T-helper 1 cell treated with Interleukin-12 subunit alpha and Interleukin-12 subunit beta and Interleukin-4 antibody, amounts not matched to agents 30 μg/mL and 1 μg/mL, for 36 hours (primary cell): ENCODE measurements around the gene FHL2.

ENCODE experiments used
- H3K27ac Mint-ChIP-seq: one replicate; pipeline ENCODE4 v1.8.0; 2021; ENCODE audit warnings: mild to moderate bottlenecking, mixed read lengths
- H3K27me3 Mint-ChIP-seq: one replicate; pipeline ENCODE4 v1.8.0; 2021; ENCODE audit warnings: low read depth, mixed read lengths
- H3K36me3 Mint-ChIP-seq: one replicate; pipeline ENCODE4 v1.8.0; 2021; ENCODE audit warnings: low read depth, mixed read lengths
- H3K4me1 Mint-ChIP-seq: one replicate; pipeline ENCODE4 v1.8.0; 2021; ENCODE audit warnings: low read depth, mixed read lengths
- H3K4me3 Mint-ChIP-seq: one replicate; pipeline ENCODE4 v1.8.0; 2021; ENCODE audit warnings: mild to moderate bottlenecking, moderate library complexity, mixed read lengths
- H3K9me3 Mint-ChIP-seq: one replicate; pipeline ENCODE4 v1.8.0; 2021; ENCODE audit warnings: mixed read lengths

FHL2 gene

GRCh38 chr2:105411720-105412407, 13.0 kb upstream of the FHL2 start:
- Mint-ChIP-seq H3K9me3 (no peaks in the 10 kb centered on the region), H3K4me1 (no peaks in the 10 kb centered on the region), H3K4me3 (no peak overlapping the region), H3K36me3 (no peaks in the 10 kb centered on the region), H3K27me3 (peaks cover 34% of the 10 kb centered on the region), H3K27ac (no peak overlapping the region)

GRCh38 chr2:105410554-105410953, 11.7 kb upstream of the FHL2 start:
- Mint-ChIP-seq H3K4me3 (no peak overlapping the region), H3K27ac (no peak overlapping the region), H3K4me1 (no peaks in the 10 kb centered on the region), H3K27me3 (peaks cover 40% of the 10 kb centered on the region), H3K36me3 (no peaks in the 10 kb centered on the region), H3K9me3 (no peaks in the 10 kb centered on the region)

- Mint-ChIP-seq H3K27me3 (peaks cover 44% of the 10 kb centered on the region), H3K27ac (no peak overlapping the region), H3K9me3 (no peaks in the 10 kb centered on the region), H3K4me3 (no peak overlapping the region), H3K36me3 (no peaks in the 10 kb centered on the region), H3K4me1 (no peaks in the 10 kb centered on the region)
Measured at GRCh38 chr2:105409717-105410116, 10.9 kb upstream of the FHL2 start.

GRCh38 chr2:105407946-105408743, 9.3 kb upstream of the FHL2 start:
- no peaks in the 10 kb centered on the region for H3K9me3 Mint-ChIP-seq

GRCh38 chr2:105406221-105406620, 7.4 kb upstream of the FHL2 start:
- H3K36me3 Mint-ChIP-seq = no peaks in the 10 kb centered on the region
- H3K9me3 Mint-ChIP-seq = no peaks in the 10 kb centered on the region
- peaks cover 35% of the 10 kb centered on the region for H3K27me3 Mint-ChIP-seq
- no peak overlapping the region for H3K27ac Mint-ChIP-seq
- H3K4me3 Mint-ChIP-seq = no peak overlapping the region
- no peaks in the 10 kb centered on the region for H3K4me1 Mint-ChIP-seq

More at GRCh38 chr2:105407946-105408743, 9.3 kb upstream of the FHL2 start:
- no peak overlapping the region for H3K27ac Mint-ChIP-seq
- no peak overlapping the region for H3K4me3 Mint-ChIP-seq
- no peaks in the 10 kb centered on the region for H3K4me1 Mint-ChIP-seq
- no peaks in the 10 kb centered on the region for H3K36me3 Mint-ChIP-seq
- H3K27me3 Mint-ChIP-seq = peaks cover 42% of the 10 kb centered on the region

GRCh38 chr2:105405291-105405690, 6.4 kb upstream of the FHL2 start:
- H3K4me1 Mint-ChIP-seq = no peaks in the 10 kb centered on the region
- H3K4me3 Mint-ChIP-seq = no peak overlapping the region
- H3K9me3 Mint-ChIP-seq = no peaks in the 10 kb centered on the region

GRCh38 chr2:105404736-105405135, 5.9 kb upstream of the FHL2 start:
- no peaks in the 10 kb centered on the region for H3K36me3 Mint-ChIP-seq
- no peak overlapping the region for H3K4me3 Mint-ChIP-seq
- no peaks in the 10 kb centered on the region for H3K9me3 Mint-ChIP-seq
- H3K4me1 Mint-ChIP-seq = no peaks in the 10 kb centered on the region
- H3K27ac Mint-ChIP-seq = no peak overlapping the region
- H3K27me3 Mint-ChIP-seq = peaks cover 48% of the 10 kb centered on the region

More at GRCh38 chr2:105405291-105405690, 6.4 kb upstream of the FHL2 start:
- Mint-ChIP-seq H3K36me3 (no peaks in the 10 kb centered on the region), H3K27ac (no peak overlapping the region), H3K27me3 (peaks cover 42% of the 10 kb centered on the region)

GRCh38 chr2:105403783-105404698, 5.2 kb upstream of the FHL2 start:
- no peaks in the 10 kb centered on the region for H3K9me3 Mint-ChIP-seq
- no peak overlapping the region for H3K4me3 Mint-ChIP-seq
- no peaks in the 10 kb centered on the region for H3K4me1 Mint-ChIP-seq
- H3K27me3 Mint-ChIP-seq = peaks cover 50% of the 10 kb centered on the region
- H3K36me3 Mint-ChIP-seq = no peaks in the 10 kb centered on the region
- no peak overlapping the region for H3K27ac Mint-ChIP-seq

GRCh38 chr2:105403241-105403782, 4.5 kb upstream of the FHL2 start:
- Mint-ChIP-seq H3K4me3 (no peak overlapping the region), H3K27ac (no peak overlapping the region), H3K27me3 (peaks cover 45% of the 10 kb centered on the region), H3K4me1 (no peaks in the 10 kb centered on the region), H3K36me3 (no peaks in the 10 kb centered on the region), H3K9me3 (no peaks in the 10 kb centered on the region)

GRCh38 chr2:105402809-105403208, 4.0 kb upstream of the FHL2 start:
- Mint-ChIP-seq H3K9me3 (no peaks in the 10 kb centered on the region), H3K4me1 (peaks cover 2% of the 10 kb centered on the region), H3K4me3 (no peak overlapping the region), H3K27ac (no peak overlapping the region), H3K36me3 (no peaks in the 10 kb centered on the region), H3K27me3 (peaks cover 50% of the 10 kb centered on the region)

- H3K27me3 Mint-ChIP-seq = peaks cover 56% of the 10 kb centered on the region
- no peaks in the 10 kb centered on the region for H3K36me3 Mint-ChIP-seq
- H3K9me3 Mint-ChIP-seq = no peaks in the 10 kb centered on the region
- peaks cover 2% of the 10 kb centered on the region for H3K4me1 Mint-ChIP-seq
- no peak overlapping the region for H3K27ac Mint-ChIP-seq
- no peak overlapping the region for H3K4me3 Mint-ChIP-seq
Measured at GRCh38 chr2:105401867-105402266, 3.0 kb upstream of the FHL2 start.

GRCh38 chr2:105400138-105400540, 1.3 kb upstream of the FHL2 start:
- H3K4me3 Mint-ChIP-seq = no peak overlapping the region
- H3K36me3 Mint-ChIP-seq = no peaks in the 10 kb centered on the region
- H3K27ac Mint-ChIP-seq = no peak overlapping the region
- peaks cover 2% of the 10 kb centered on the region for H3K4me1 Mint-ChIP-seq
- H3K27me3 Mint-ChIP-seq = peaks cover 58% of the 10 kb centered on the region
- H3K9me3 Mint-ChIP-seq = no peaks in the 10 kb centered on the region

- no peak overlapping the region for H3K27ac Mint-ChIP-seq
- no peaks in the 10 kb centered on the region for H3K9me3 Mint-ChIP-seq
- peaks cover 2% of the 10 kb centered on the region for H3K4me1 Mint-ChIP-seq
- H3K36me3 Mint-ChIP-seq = no peaks in the 10 kb centered on the region
- no peak overlapping the region for H3K4me3 Mint-ChIP-seq
- H3K27me3 Mint-ChIP-seq = peaks cover 58% of the 10 kb centered on the region
Measured at GRCh38 chr2:105399207-105399861, 483 bp upstream of the FHL2 start.

GRCh38 chr2:105397953-105398335, 907 bp downstream of the FHL2 start:
- peak overlapping the region; percentile 27 for H3K27ac Mint-ChIP-seq
- H3K9me3 Mint-ChIP-seq = no peaks in the 10 kb centered on the region
- peaks cover 2% of the 10 kb centered on the region for H3K4me1 Mint-ChIP-seq
- H3K36me3 Mint-ChIP-seq = no peaks in the 10 kb centered on the region
- H3K4me3 Mint-ChIP-seq = peak overlapping the region; percentile 79
- peaks cover 55% of the 10 kb centered on the region for H3K27me3 Mint-ChIP-seq
